Endothelial cell (in vitro differentiated cells): ENCODE results near the gene MRTFB. TPM values are rescaled to one million over a fixed set of nuclear protein-coding genes. Genes with fewer than 3 reads are reported as not detected.

Source experiments
- DNase-seq: peaks from one replicate; pipeline ENCODE4 v3.0.0; 2021; ENCODE audit warnings: low spot score
- H3K27ac Mint-ChIP-seq: one replicate; pipeline ENCODE4 v1.8.0; 2021; ENCODE audit warnings: mixed read lengths, inconsistent platforms; ENCODE audit not compliant: unreplicated experiment
- H3K27me3 Mint-ChIP-seq: one replicate; pipeline ENCODE4 v1.8.0; 2021; ENCODE audit warnings: mild to moderate bottlenecking, moderate library complexity, mixed read lengths, inconsistent platforms; ENCODE audit not compliant: unreplicated experiment
- H3K36me3 Mint-ChIP-seq: one replicate; pipeline ENCODE4 v1.8.0; 2021; ENCODE audit warnings: mild to moderate bottlenecking, low read depth, mixed read lengths, inconsistent platforms; ENCODE audit not compliant: unreplicated experiment
- H3K4me1 Mint-ChIP-seq: one replicate; pipeline ENCODE4 v1.8.0; 2021; ENCODE audit warnings: mild to moderate bottlenecking, mixed read lengths, inconsistent platforms; ENCODE audit not compliant: unreplicated experiment
- H3K4me3 Mint-ChIP-seq: one replicate; pipeline ENCODE4 v1.8.0; 2021; ENCODE audit warnings: mild to moderate bottlenecking, mixed read lengths, inconsistent platforms; ENCODE audit not compliant: unreplicated experiment
- H3K9me3 Mint-ChIP-seq: one replicate; pipeline ENCODE4 v1.8.0; 2021; ENCODE audit warnings: mixed read lengths, inconsistent platforms; ENCODE audit not compliant: unreplicated experiment
- total RNA-seq: library from RNA; stranded (reverse); fragmentation: NEBNext Ultra II Directional; extraction: Animal tissue kit (Norgen Biotek cat#: 25700); gene quantifications from one replicate; pipeline ENCODE4 v1.2.1, GENCODE V29; 2021; ENCODE audit not compliant: unreplicated experiment
- TF ChIP-seq, protein P1 (sequence below): fragments of 200-600 bp; sonication (generic); IDR thresholded peaks from one replicate; pipeline ENCODE4 v1.5.0; 2021; ENCODE audit warnings: antibody characterized with exemption; ENCODE audit not compliant: unreplicated experiment

The MRTFB gene
- total RNA-seq, 1 donor from 2014 or later = 51.3 TPM

DNA sequence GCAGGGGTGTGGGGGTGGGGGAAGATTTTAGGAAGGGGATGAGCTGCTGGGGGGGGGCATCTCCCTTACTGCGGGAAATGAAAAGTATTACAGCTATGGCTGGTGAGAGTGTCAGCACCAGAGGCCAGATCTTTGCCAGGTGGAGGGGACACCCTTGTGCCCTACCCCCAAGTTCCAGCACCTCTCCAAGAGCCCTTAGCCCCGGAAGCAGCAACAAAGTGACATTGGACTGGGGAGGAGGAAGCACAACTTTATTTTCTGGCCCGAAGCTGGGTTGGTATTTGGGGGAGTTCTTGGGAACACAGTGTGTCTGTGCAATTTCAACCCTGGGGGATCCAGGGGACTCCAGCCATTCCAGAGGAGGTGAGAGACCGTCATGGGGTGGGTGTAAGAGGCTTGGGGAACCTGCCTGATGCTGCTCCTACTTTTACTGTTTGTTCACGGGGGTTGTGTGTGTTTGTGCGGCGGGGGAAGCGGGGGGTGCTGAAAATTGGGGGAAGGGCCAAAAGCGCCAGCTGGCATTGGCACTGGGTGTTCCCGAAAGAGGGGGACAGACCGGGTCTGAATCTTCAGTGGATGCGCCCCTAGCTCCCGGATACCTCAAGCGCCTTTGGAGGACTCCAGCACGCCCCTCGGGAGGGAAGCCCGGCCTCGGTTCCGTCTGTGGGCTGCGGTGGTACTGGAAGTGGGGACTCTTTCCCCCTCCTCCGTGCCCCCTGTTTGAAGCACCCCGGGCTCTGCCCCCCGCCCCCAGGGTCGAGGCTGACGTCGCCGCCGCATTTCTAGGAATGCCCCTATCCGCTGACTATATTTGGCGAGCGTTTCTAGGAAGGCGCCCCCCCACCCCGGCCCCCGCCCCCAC lies 230.3 kb downstream of the MRTFB start:
- Mint-ChIP-seq H3K36me3 (no peaks in the 10 kb centered on the region), H3K4me1 (peaks cover 7% of the 10 kb centered on the region), H3K4me3 (peak overlapping the region; percentile 88), H3K9me3 (no peaks in the 10 kb centered on the region), H3K27ac (no peak overlapping the region), H3K27me3 (peaks cover 11% of the 10 kb centered on the region)
- TF ChIP-seq, protein P1, sequence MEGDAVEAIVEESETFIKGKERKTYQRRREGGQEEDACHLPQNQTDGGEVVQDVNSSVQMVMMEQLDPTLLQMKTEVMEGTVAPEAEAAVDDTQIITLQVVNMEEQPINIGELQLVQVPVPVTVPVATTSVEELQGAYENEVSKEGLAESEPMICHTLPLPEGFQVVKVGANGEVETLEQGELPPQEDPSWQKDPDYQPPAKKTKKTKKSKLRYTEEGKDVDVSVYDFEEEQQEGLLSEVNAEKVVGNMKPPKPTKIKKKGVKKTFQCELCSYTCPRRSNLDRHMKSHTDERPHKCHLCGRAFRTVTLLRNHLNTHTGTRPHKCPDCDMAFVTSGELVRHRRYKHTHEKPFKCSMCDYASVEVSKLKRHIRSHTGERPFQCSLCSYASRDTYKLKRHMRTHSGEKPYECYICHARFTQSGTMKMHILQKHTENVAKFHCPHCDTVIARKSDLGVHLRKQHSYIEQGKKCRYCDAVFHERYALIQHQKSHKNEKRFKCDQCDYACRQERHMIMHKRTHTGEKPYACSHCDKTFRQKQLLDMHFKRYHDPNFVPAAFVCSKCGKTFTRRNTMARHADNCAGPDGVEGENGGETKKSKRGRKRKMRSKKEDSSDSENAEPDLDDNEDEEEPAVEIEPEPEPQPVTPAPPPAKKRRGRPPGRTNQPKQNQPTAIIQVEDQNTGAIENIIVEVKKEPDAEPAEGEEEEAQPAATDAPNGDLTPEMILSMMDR = no peak
- no peak for DNase-seq

DNA sequence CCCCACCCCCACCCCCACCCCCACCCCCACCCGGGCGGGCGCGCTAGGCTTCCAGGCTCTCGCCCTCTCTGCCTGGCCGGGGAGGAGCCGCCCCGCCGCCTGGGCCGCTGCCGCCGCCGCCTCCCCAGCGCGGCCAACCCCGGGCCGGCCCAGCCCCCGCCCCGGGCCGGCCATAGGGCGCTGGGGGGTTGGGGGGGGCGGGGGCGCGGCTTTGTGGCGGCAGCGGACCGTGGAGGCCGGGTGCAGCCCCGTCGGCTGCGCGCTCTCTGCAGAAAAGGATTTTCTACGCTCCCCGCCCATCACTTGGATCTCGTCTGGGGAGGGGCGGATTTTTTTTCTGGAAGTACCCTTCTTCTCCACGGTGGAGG lies 230.9 kb downstream of the MRTFB start:
- Mint-ChIP-seq H3K9me3 (no peaks in the 10 kb centered on the region), H3K27me3 (peaks cover 11% of the 10 kb centered on the region), H3K36me3 (no peaks in the 10 kb centered on the region), H3K27ac (no peak overlapping the region), H3K4me1 (peaks cover 7% of the 10 kb centered on the region), H3K4me3 (peak overlapping the region; percentile 82)
- peak; percentile 32 for DNase-seq
- TF ChIP-seq, protein P1 = no peak

DNA sequence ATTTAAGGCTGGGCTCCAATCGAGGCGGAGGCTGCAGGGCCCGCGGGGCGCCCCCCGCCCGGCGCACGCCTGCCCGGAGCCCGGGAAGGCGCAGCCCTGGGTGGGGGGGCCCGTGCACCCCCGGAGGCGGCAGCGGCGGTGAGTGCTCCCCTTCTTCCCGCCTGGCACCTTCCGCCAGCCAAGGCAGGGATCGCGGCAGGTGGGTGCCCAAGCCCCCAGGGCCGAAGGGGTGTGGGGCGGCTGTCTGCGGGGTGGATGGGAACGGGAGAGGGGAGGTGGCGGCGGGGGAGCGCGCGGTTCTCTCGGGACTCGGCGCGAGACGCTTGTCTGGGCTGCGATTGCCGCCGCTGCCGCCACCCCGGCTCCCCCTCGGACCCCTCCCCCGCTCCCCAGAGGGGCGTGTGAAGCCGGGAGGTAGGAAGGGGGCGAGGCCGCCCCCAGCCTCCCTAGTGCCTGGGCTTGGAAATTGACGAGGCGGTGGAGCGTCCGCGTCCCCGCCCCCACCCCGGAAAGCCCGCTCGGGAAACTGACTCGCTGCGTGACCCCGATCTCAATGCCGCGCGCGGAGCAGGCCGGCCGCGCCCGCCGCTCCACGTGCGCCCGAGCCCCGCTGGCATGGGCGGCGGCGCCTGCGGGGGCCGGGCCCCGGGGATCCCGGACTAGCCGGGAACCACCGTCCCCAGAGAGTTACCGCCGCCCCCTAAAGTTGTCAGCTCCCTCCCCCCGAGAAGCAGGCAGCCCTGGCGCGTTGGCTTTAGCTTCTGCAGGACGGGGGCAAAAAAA lies 231.5 kb downstream of the MRTFB start:
- DNase-seq = peak; percentile 45
- Mint-ChIP-seq H3K4me3 (peak overlapping the region; percentile 90), H3K27me3 (peaks cover 11% of the 10 kb centered on the region), H3K9me3 (no peaks in the 10 kb centered on the region), H3K27ac (no peak overlapping the region), H3K36me3 (no peaks in the 10 kb centered on the region), H3K4me1 (peaks cover 7% of the 10 kb centered on the region)
- TF ChIP-seq, protein P1 = no peak

DNA sequence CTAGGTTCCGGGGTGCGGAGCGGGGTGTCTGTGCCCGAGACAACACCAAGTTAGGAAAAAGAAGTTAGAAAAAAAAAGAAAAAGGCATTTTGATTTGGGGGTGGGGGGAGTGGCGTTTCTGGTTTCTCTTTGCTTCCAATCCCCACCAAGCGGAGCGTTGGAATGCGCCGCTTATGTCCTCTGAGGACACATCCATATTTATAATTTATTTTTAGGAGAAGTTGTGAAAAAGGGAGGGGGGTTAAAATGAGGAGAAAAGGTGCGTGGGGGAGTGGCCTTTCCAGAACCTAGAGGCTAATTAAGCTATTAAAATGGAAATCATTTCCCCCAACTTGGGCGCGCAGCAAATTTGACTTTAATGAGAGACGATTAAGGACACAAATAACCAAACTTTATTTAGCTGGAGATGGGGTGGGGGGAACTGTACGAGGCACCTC lies 232.1 kb downstream of the MRTFB start:
- TF ChIP-seq, protein P1 = no peak
- H3K9me3 Mint-ChIP-seq = no peaks in the 10 kb centered on the region
- H3K36me3 Mint-ChIP-seq = no peaks in the 10 kb centered on the region
- peak overlapping the region; percentile 90 for H3K4me3 Mint-ChIP-seq
- no peak overlapping the region for H3K27ac Mint-ChIP-seq
- H3K27me3 Mint-ChIP-seq = peaks cover 11% of the 10 kb centered on the region
- peaks cover 7% of the 10 kb centered on the region for H3K4me1 Mint-ChIP-seq
- DNase-seq = no peak
